Adipocyte (in vitro differentiated cells): ENCODE results near the gene MAPT.

ENCODE experiments used
- DNase-seq: peaks from one replicate; pipeline ENCODE4 v3.0.0-alpha.2; 2015; ENCODE audit warnings: low read depth
- H3K27me3 ChIP-seq: replicated peaks from 2 replicates; pipeline ENCODE4 v1.7.0; 2013; ENCODE audit warnings: mild to moderate bottlenecking, low read length, moderate library complexity; ENCODE audit not compliant: control insufficient read depth, insufficient read depth
- H3K36me3 ChIP-seq: 2 replicates; pipeline ENCODE4 v1.7.0; 2013; ENCODE audit warnings: low read length, mild to moderate bottlenecking, moderate library complexity; ENCODE audit not compliant: control insufficient read depth, insufficient read depth, severe bottlenecking
- H3K4me1 ChIP-seq: 2 replicates; pipeline ENCODE4 v1.7.0; 2013; ENCODE audit warnings: mild to moderate bottlenecking, low read length, moderate library complexity; ENCODE audit not compliant: control insufficient read depth, insufficient read depth
- H3K4me3 ChIP-seq: 2 replicates; pipeline ENCODE4 v1.7.0; 2013; ENCODE audit warnings: mild to moderate bottlenecking, low read length, moderate library complexity
- H3K9ac ChIP-seq: 2 replicates; pipeline ENCODE4 v1.7.0; 2013; ENCODE audit warnings: mild to moderate bottlenecking, low read length, moderate library complexity
- H3K9me3 ChIP-seq: 2 replicates; pipeline ENCODE4 v1.7.0; 2013; ENCODE audit warnings: mild to moderate bottlenecking, low read length, moderate library complexity; ENCODE audit not compliant: control insufficient read depth

MAPT gene

GRCh38 chr17:45894022-45894784 is at the start of gene MAPT:
Gene MAPT (plus strand): TSS chr17:45894554. CDS start chr17:45962338, 67,784 bp downstream.
- H3K4me1 ChIP-seq: no peaks in the 10 kb centered on the region
- no peaks in the 10 kb centered on the region for H3K36me3 ChIP-seq
- H3K27me3 ChIP-seq: peaks cover 43% of the 10 kb centered on the region
- DNase-seq: peak; percentile 96
- peak within 1 kb of the TSS; percentile 82 for H3K9ac ChIP-seq
- peak within 1 kb of the TSS; percentile 82 for H3K4me3 ChIP-seq
- H3K9me3 ChIP-seq: no peaks in the 10 kb centered on the region

GRCh38 chr17:45844695-45845375 is 49.5 kb upstream of the MAPT start, which contains the start of gene SPPL2C:
Gene SPPL2C (plus strand): TSS chr17:45844881. CDS start chr17:45844907, 26 bp downstream.
- Histone ChIP-seq H3K9ac (no peak within 1 kb of the TSS), H3K4me1 (peaks cover 3% of the 10 kb centered on the region), H3K4me3 (no peak within 1 kb of the TSS), H3K9me3 (no peaks in the 10 kb centered on the region), H3K27me3 (peaks cover 43% of the 10 kb centered on the region), H3K36me3 (no peaks in the 10 kb centered on the region)
- no peak for DNase-seq

GRCh38 chr17:45845376-45846185 is 48.8 kb upstream of the MAPT start:
- Histone ChIP-seq H3K36me3 (no peaks in the 10 kb centered on the region), H3K27me3 (peaks cover 41% of the 10 kb centered on the region), H3K4me3 (no peak overlapping the region), H3K9me3 (no peaks in the 10 kb centered on the region), H3K9ac (no peak overlapping the region), H3K4me1 (peaks cover 3% of the 10 kb centered on the region)
- DNase-seq: no peak

- no peak overlapping the region for H3K4me3 ChIP-seq
- no peaks in the 10 kb centered on the region for H3K9me3 ChIP-seq
- no peak for DNase-seq
- peaks cover 41% of the 10 kb centered on the region for H3K27me3 ChIP-seq
- H3K36me3 ChIP-seq: no peaks in the 10 kb centered on the region
- H3K4me1 ChIP-seq: peaks cover 3% of the 10 kb centered on the region
- no peak overlapping the region for H3K9ac ChIP-seq
Observed at GRCh38 chr17:45846223-45846622, 48.1 kb upstream of the MAPT start.

GRCh38 chr17:45846646-45847045 is 47.7 kb upstream of the MAPT start:
- no peaks in the 10 kb centered on the region for H3K36me3 ChIP-seq
- no peak for DNase-seq
- H3K4me3 ChIP-seq: no peak overlapping the region
- H3K9me3 ChIP-seq: no peaks in the 10 kb centered on the region
- no peak overlapping the region for H3K9ac ChIP-seq
- peaks cover 3% of the 10 kb centered on the region for H3K4me1 ChIP-seq
- peaks cover 41% of the 10 kb centered on the region for H3K27me3 ChIP-seq

- Histone ChIP-seq H3K4me1 (no peaks in the 10 kb centered on the region), H3K9me3 (no peaks in the 10 kb centered on the region), H3K9ac (no peak overlapping the region), H3K27me3 (peaks cover 46% of the 10 kb centered on the region), H3K4me3 (no peak overlapping the region), H3K36me3 (no peaks in the 10 kb centered on the region)
- no peak for DNase-seq
Observed at GRCh38 chr17:45847101-45847500, 47.3 kb upstream of the MAPT start.

- no peak overlapping the region for H3K4me3 ChIP-seq
- no peak overlapping the region for H3K9ac ChIP-seq
- no peaks in the 10 kb centered on the region for H3K36me3 ChIP-seq
- no peak for DNase-seq
- H3K9me3 ChIP-seq: no peaks in the 10 kb centered on the region
- no peaks in the 10 kb centered on the region for H3K4me1 ChIP-seq
- peaks cover 51% of the 10 kb centered on the region for H3K27me3 ChIP-seq
Observed at GRCh38 chr17:45847747-45848146, 46.6 kb upstream of the MAPT start.

GRCh38 chr17:45848405-45848804 is 45.9 kb upstream of the MAPT start:
- Histone ChIP-seq H3K9me3 (no peaks in the 10 kb centered on the region), H3K4me1 (no peaks in the 10 kb centered on the region), H3K4me3 (no peak overlapping the region), H3K27me3 (peaks cover 52% of the 10 kb centered on the region), H3K9ac (no peak overlapping the region), H3K36me3 (no peaks in the 10 kb centered on the region)
- no peak for DNase-seq

GRCh38 chr17:45848868-45849535 is 45.4 kb upstream of the MAPT start:
- Histone ChIP-seq H3K36me3 (no peaks in the 10 kb centered on the region), H3K4me1 (no peaks in the 10 kb centered on the region), H3K27me3 (peaks cover 52% of the 10 kb centered on the region), H3K4me3 (no peak overlapping the region), H3K9me3 (no peaks in the 10 kb centered on the region), H3K9ac (no peak overlapping the region)
- DNase-seq: no peak

- Histone ChIP-seq H3K4me1 (no peaks in the 10 kb centered on the region), H3K27me3 (peaks cover 52% of the 10 kb centered on the region), H3K9ac (no peak overlapping the region), H3K9me3 (no peaks in the 10 kb centered on the region), H3K36me3 (no peaks in the 10 kb centered on the region), H3K4me3 (no peak overlapping the region)
- DNase-seq: no peak
Observed at GRCh38 chr17:45849536-45849990, 44.8 kb upstream of the MAPT start.
